Right hindlimb (tissue), 1 donor: ENCODE data around the gene NR1H4.
"Not testable (repeated sequence)": the region's sequence is repeated elsewhere in the genome, so short reads cannot be mapped to it uniquely, and the experiment has no call there.

ENCODE experiments used
- DNase-seq: peaks from one replicate; pipeline ENCODE4 v3.0.0-alpha.2; 2018

NR1H4 gene

DNA sequence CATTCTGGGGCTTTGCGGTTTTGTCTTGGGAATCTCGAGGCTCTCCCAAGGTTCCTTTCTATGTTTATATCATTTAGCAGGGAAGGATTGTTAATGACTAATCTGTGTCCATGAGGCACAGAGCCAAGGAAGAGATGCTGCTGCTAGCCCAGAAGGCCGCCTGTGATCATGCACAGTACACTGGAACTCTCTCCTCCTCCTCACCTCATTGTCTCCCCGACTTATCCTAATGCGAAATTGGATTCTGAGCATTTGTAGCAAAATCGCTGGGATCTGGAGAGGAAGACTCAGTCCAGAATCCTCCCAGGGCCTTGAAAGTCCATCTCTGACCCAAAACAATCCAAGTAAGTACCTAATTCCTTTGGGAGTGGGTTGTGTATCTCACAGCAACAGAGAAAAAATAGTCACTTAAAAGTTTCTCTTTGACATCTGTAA, at the start of gene NR1H4:
TSS of gene NR1H4 (plus strand) at position 151 of the 435 bp plus-strand sequence. CDS start 19,458 bp downstream, outside the sequence.
- DNase-seq = no peak

- DNase-seq = no peak
Measured at GRCh38 chr12:100426145-100426544, 47.5 kb upstream of the NR1H4 start.

GRCh38 chr12:100427078-100427477, 46.6 kb upstream of the NR1H4 start:
- no peak for DNase-seq

GRCh38 chr12:100430251-100430650, 43.4 kb upstream of the NR1H4 start:
- not testable (repeated sequence) for DNase-seq

- DNase-seq = no peak
Measured at GRCh38 chr12:100433701-100434100, 40.0 kb upstream of the NR1H4 start.

- no peak for DNase-seq
Measured at GRCh38 chr12:100434177-100434576, 39.5 kb upstream of the NR1H4 start.

- no peak for DNase-seq
Measured at GRCh38 chr12:100435957-100436356, 37.7 kb upstream of the NR1H4 start.

- no peak for DNase-seq
Measured at GRCh38 chr12:100437038-100437841, 36.4 kb upstream of the NR1H4 start.

DNA sequence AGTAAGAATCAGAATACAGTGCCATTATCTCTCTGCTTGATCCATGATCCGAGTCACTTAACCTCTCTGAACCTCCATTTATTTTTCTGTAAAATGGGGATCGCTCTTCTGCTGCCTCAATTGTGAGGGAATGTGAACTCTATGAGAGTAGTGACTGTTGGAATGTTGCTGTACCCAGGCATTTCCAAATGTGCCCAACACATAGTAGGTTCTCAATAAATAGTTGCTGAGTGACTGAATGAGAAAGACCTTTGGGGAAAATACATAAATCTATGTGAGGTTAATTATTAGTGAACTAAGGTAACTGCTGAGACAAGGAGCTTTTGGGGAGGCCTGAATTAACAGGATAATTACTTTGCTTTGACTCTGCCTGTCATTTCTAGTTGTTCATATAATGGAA, 33.9 kb upstream of the NR1H4 start:
- no peak for DNase-seq

DNA sequence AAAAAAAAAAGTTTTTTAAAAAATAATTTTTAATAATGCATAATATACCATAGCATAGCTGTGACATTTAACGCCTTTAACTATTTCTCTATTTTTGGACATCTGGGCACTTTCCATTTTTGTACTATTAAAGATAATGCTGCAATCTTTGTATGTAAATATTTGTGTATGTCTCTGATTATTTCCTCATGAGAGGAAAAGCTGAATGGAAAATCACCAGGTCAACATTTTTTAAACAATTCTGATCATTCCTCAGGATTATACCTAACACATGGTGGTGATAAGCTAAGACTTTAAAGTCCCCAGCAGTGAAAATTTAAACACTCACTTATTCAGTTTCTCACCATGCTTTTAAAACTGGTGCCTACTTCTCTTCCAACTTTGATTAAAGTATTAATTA, 31.3 kb upstream of the NR1H4 start:
- DNase-seq = no peak

DNA sequence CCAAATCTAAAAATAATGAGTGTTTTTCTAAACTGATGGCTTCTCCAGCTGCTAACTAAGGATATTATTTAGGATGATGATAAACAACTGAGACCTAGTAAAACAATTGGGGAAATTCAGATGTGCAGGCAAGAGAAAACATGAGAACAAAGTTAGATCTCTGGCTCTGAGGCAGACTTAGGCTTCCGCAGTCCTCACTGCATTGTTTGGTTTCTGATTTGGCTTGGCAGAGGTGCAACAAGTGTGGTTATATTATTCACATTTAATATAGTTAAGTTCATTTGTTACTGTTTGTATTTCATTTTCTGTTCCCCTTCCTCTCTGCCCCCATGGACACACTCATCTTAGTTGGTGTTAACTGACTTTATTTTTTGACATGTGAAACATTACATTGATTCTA, 30.2 kb upstream of the NR1H4 start:
- no peak for DNase-seq

GRCh38 chr12:100445081-100445481, 28.6 kb upstream of the NR1H4 start:
- no peak for DNase-seq

GRCh38 chr12:100447381-100447780, 26.3 kb upstream of the NR1H4 start:
- DNase-seq = no peak

- no peak for DNase-seq
Measured at GRCh38 chr12:100448656-100449055, 25.0 kb upstream of the NR1H4 start.

- no peak for DNase-seq
Measured at GRCh38 chr12:100450735-100451134, 22.9 kb upstream of the NR1H4 start.

GRCh38 chr12:100453951-100454350, 19.7 kb upstream of the NR1H4 start:
- peak; percentile 21 for DNase-seq

DNA sequence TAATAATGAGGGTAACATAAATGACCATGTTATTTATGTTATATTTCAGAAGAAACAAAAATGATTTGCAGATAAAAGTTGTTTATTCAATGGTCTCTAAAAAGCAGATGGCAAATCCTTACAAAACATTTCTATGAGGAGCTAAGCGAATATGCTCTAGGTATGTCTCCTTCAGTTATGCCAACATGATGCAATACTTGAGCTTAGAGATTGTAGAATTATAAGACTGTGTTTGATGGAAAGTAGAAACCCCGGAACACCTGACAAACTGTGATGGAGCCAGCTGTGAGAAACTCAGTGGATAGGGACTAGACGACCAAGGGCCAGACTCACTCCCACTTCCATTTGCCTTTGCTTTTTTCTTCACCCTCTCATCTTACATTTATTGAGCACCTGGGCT, 17.8 kb upstream of the NR1H4 start:
- DNase-seq = no peak

DNA sequence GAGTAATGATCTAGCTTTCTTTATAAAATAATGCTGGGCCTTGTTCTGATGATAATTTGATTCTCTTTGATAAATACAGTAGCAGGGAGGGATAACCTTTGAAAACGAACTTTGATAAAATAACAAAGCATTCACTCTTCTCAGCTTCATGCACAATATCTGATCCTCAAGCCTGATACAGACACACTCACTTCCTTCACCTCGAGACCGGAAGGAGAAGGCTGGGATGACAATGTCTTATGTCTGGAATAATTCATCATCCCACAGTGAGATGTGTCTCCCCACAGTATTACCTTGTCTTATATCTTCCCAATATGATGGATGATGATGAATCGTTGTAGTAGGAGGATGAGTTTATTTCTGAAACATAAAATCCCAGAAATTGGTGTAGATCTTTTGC, 15.5 kb upstream of the NR1H4 start:
- DNase-seq = no peak

DNA sequence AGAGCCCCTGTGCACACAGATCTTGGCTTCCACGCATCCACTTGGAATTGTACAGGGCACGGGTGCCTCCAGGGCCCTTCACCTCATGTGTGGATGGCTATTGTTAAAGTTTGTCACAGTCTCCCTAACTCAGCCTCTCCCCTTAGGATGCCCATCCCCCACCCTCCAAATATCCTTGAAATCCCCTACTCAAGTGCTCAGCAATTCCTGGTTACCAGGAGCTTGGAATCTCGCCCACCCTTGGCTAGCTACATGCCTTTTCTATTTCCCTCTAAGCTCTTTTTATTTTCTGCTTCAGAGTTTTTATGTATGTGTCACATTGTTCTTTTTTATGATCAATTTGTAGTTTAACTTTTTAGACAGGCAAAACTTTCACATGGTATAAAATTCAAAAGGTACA, 13.0 kb upstream of the NR1H4 start:
- DNase-seq = no peak

- no peak for DNase-seq
Measured at GRCh38 chr12:100461330-100461973, 12.2 kb upstream of the NR1H4 start.

DNA sequence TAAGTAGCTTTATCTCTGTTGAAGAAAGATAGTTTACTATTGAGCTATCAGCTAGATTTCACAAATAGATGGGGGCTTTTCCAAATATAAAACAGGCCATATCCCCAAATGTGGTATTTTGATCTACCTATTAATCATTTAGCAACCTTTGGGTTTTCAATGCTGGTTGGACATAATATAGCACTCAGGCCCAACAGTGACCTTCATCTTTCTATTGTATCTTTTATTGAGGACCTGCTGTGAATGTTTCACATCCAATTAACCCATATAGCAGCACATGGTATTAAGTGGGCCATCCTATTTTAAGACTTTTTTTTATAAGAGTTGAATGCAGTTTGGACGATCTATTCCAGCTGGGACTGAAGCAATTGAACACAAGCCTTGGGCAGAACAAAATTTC, 10.0 kb upstream of the NR1H4 start:
- no peak for DNase-seq

DNA sequence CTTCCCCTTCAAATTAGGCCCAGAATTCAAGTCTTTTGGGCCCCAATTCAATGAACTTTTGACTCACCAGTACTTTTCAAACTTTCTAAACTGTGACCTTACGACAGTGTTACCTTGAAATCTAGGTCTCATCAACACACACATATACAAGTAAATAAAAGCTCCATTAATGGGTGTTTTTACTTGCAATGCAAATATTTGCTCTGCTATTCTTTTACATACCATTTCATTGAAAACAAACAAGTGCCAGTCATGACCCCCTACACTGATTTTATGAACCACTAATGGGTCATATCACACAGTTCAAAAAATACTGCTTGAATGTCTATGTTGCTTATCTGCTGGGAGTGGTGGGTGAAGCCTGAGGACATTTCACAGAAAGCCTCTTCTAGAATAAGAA, 9.1 kb upstream of the NR1H4 start:
- no peak for DNase-seq

DNA sequence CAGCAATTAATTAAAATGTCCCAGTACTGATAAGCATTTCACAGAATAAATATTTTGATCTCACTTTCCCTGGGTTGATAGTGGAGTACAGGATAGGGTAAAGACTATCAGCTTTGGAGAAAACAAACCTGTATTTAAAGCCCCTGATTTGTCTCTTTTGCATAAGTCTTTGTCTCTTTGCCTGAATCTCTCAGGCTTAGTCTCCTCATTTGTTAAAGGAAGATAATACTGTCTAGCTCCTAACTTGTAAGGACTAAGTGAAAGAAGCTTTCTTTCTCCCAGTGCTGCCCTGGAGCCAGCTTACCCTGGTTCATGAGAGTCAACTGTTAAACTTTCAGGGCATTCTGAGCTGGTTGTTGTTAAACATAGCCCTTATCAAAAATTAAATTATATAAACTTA, 5.5 kb upstream of the NR1H4 start:
- no peak for DNase-seq

GRCh38 chr12:100472325-100472724, 1.3 kb upstream of the NR1H4 start:
- no peak for DNase-seq
